Measurements from ENCODE around the gene EDNRA.

Gene EDNRA

GRCh38 chr4:147513952-147514351 is 33.1 kb downstream of the EDNRA start:
- no peak for TF ChIP-seq CTCF (IDR thresholded peaks at IDR 0.05)
- no peaks in the 10 kb centered on the region for H3K9me3 ChIP-seq
- H3K4me3 ChIP-seq (ENCODE audit: low read depth in 1 of 2, low read length in 1 of 2) = no peak overlapping the region
- H3K36me3 ChIP-seq = no peaks in the 10 kb centered on the region
- H3K4me1 ChIP-seq (ENCODE audit: control insufficient read depth in 1 of 2, insufficient read depth in 1 of 2, low read depth in 1 of 2, low read length in 1 of 2) = no peaks in the 10 kb centered on the region
- no peaks in the 10 kb centered on the region for H3K27me3 ChIP-seq
- no peak overlapping the region for H3K27ac ChIP-seq

GRCh38 chr4:147515220-147515936 is 34.5 kb downstream of the EDNRA start:
- Histone ChIP-seq H3K9me3 (no peaks in the 10 kb centered on the region), H3K27me3 (no peaks in the 10 kb centered on the region), H3K36me3 (no peaks in the 10 kb centered on the region), H3K4me1 (ENCODE audit: control insufficient read depth in 1 of 2, insufficient read depth in 1 of 2, low read depth in 1 of 2, low read length in 1 of 2) (no peaks in the 10 kb centered on the region), H3K4me3 (ENCODE audit: low read depth in 1 of 2, low read length in 1 of 2) (no peak overlapping the region), H3K27ac (no peak overlapping the region)
- no peak for TF ChIP-seq CTCF (IDR thresholded peaks at IDR 0.05)

GRCh38 chr4:147516133-147516532 is 35.2 kb downstream of the EDNRA start:
- no peak overlapping the region for H3K27ac ChIP-seq
- H3K4me3 ChIP-seq (ENCODE audit: low read depth in 1 of 2, low read length in 1 of 2) = no peak overlapping the region
- H3K9me3 ChIP-seq = no peaks in the 10 kb centered on the region
- TF ChIP-seq CTCF (IDR thresholded peaks at IDR 0.05) = no peak
- H3K36me3 ChIP-seq = no peaks in the 10 kb centered on the region
- no peaks in the 10 kb centered on the region for H3K27me3 ChIP-seq
- H3K4me1 ChIP-seq (ENCODE audit: control insufficient read depth in 1 of 2, insufficient read depth in 1 of 2, low read depth in 1 of 2, low read length in 1 of 2) = no peaks in the 10 kb centered on the region

GRCh38 chr4:147518086-147518485 is 37.2 kb downstream of the EDNRA start:
- Histone ChIP-seq H3K9me3 (no peaks in the 10 kb centered on the region), H3K27ac (no peak overlapping the region), H3K4me3 (ENCODE audit: low read depth in 1 of 2, low read length in 1 of 2) (no peak overlapping the region), H3K36me3 (no peaks in the 10 kb centered on the region), H3K27me3 (no peaks in the 10 kb centered on the region), H3K4me1 (ENCODE audit: control insufficient read depth in 1 of 2, insufficient read depth in 1 of 2, low read depth in 1 of 2, low read length in 1 of 2) (no peaks in the 10 kb centered on the region)
- TF ChIP-seq CTCF (IDR thresholded peaks at IDR 0.05) = no peak

GRCh38 chr4:147518846-147519767 is 38.2 kb downstream of the EDNRA start:
- TF ChIP-seq CTCF (IDR thresholded peaks at IDR 0.05) = no peak
- H3K4me1 ChIP-seq (ENCODE audit: control insufficient read depth in 1 of 2, insufficient read depth in 1 of 2, low read depth in 1 of 2, low read length in 1 of 2) = no peaks in the 10 kb centered on the region
- H3K27me3 ChIP-seq = no peaks in the 10 kb centered on the region
- no peak overlapping the region for H3K4me3 ChIP-seq (ENCODE audit: low read depth in 1 of 2, low read length in 1 of 2)
- H3K27ac ChIP-seq = no peak overlapping the region
- H3K36me3 ChIP-seq = no peaks in the 10 kb centered on the region
- no peaks in the 10 kb centered on the region for H3K9me3 ChIP-seq

Measured in neutrophil (primary cell).